ENCODE data around the gene MAP3K4.
"Not testable (repeated sequence)": the region's sequence is repeated elsewhere in the genome, so short reads cannot be mapped to it uniquely, and the experiment has no call there.

Gene MAP3K4

DNA sequence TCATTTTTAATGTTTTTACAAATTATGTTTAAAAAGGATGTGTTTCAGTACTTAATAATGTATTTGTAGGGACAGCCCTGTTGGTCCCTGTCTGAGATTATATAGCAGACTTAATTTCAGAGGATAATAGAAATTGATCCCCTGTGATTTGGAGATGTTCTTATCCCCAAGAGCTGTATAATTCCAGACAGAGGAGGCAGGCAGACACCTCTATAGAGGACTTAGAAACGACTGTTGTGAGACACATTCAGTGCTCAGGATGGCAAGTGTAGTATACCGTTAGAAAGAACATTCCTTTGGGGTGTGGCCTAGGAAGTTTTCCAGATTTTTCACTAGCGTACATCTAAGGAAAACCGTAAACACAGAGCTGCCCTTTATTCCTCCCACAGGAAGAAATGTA lies 117.8 kb downstream of the MAP3K4 start:
- Histone ChIP-seq H3K9ac (ENCODE audit: low read depth, low read length) (no peak overlapping the region), H3K9me3 (ENCODE audit: control insufficient read depth, insufficient read depth, low read length) (no peaks in the 10 kb centered on the region), H3K27ac (ENCODE audit: low read depth, low read length) (no peak overlapping the region), H3K4me3 (ENCODE audit: low read depth, low read length) (no peak overlapping the region), H3K36me3 (ENCODE audit: control insufficient read depth, insufficient read depth, low read length) (peaks cover 94% of the 10 kb centered on the region), H3K27me3 (ENCODE audit: control insufficient read depth, insufficient read depth, low read length) (no peaks in the 10 kb centered on the region), H3K4me1 (ENCODE audit: control insufficient read depth, insufficient read depth, low read length) (no peaks in the 10 kb centered on the region)

DNA sequence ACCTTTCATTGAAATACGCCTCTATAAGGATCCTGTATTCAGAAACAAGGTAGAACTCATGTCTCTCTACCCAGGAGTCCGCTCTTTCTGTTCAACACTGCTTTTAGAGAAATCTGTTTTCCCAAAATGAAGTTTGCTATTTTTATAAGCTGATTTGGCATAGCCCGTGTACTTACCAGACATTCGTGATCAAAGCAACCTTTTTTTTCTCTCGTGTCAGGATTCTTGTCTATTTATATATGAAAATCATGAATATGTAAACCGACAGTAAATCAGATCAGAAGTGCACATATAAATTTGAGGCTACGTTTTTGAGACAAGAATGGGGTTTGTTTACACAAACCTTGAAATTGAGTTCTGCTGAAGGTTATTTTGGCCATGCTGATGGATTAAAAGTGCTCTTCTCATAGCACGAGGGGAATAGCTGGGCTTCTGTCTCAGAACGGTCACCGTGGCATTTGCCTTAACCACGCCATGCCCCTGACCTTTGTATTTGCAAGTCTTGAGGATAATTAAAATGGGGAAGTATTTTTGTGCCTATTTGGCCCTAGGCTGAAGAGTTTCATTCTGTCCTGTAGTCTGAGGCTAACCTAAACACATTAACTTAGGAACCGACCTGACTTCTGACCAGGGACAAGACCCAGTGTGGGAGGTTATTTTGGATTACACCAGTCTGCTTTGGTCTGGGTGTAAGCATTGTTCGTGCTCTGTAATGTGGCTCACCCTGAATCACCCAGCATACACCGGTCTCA lies 118.6 kb downstream of the MAP3K4 start:
- H3K36me3 ChIP-seq (ENCODE audit: control insufficient read depth, insufficient read depth, low read length), result peaks cover 98% of the 10 kb centered on the region
- no peaks in the 10 kb centered on the region for H3K9me3 ChIP-seq (ENCODE audit: control insufficient read depth, insufficient read depth, low read length)
- H3K4me1 ChIP-seq (ENCODE audit: control insufficient read depth, insufficient read depth, low read length), result no peaks in the 10 kb centered on the region
- no peak overlapping the region for H3K27ac ChIP-seq (ENCODE audit: low read depth, low read length)
- H3K27me3 ChIP-seq (ENCODE audit: control insufficient read depth, insufficient read depth, low read length), result no peaks in the 10 kb centered on the region
- no peak overlapping the region for H3K4me3 ChIP-seq (ENCODE audit: low read depth, low read length)
- H3K9ac ChIP-seq (ENCODE audit: low read depth, low read length), result no peak overlapping the region

DNA sequence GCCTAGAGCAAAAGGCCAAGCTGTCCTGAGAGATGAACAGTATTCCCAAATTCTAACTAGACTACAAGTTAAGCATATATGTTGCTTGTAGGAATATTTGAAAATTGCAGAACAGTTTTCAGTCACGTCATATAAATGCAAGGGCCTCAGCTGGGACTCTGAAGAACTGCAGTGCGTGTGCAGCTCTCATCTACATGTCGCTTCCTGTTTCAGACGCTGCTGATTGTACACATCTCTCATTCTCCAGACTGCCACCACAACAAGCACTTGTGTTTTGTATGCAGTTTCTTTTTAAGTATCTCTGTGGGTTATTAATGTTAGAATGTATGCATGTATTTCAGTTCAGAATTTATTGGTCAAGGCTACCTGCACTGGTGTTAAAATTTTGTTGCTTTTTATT lies 119.7 kb downstream of the MAP3K4 start:
- peaks cover 98% of the 10 kb centered on the region for H3K36me3 ChIP-seq (ENCODE audit: control insufficient read depth, insufficient read depth, low read length)
- no peak overlapping the region for H3K9ac ChIP-seq (ENCODE audit: low read depth, low read length)
- no peak overlapping the region for H3K4me3 ChIP-seq (ENCODE audit: low read depth, low read length)
- H3K4me1 ChIP-seq (ENCODE audit: control insufficient read depth, insufficient read depth, low read length), result no peaks in the 10 kb centered on the region
- no peaks in the 10 kb centered on the region for H3K9me3 ChIP-seq (ENCODE audit: control insufficient read depth, insufficient read depth, low read length)
- H3K27ac ChIP-seq (ENCODE audit: low read depth, low read length), result no peak overlapping the region
- H3K27me3 ChIP-seq (ENCODE audit: control insufficient read depth, insufficient read depth, low read length), result no peaks in the 10 kb centered on the region

DNA sequence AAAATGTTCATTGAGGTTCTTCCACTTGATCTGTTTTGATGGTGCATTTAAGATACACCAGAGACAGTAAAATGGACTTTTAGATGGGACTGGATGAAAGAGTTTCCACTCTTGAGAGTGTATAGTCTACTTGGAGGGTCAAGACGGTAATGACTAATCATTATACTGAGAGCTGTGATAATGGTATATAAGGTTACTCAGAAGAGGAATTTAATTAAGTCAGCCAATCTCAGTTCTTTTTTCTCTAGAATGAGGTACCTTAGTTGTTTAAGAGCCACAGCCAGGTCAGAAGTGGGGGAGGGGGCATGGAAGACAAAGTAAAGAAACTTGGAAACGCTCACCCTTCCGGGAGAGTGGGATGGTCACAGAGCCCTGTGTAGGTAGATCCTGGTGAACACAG lies 123.9 kb downstream of the MAP3K4 start:
- Histone ChIP-seq H3K27me3 (ENCODE audit: control insufficient read depth, insufficient read depth, low read length) (no peaks in the 10 kb centered on the region), H3K4me3 (ENCODE audit: low read depth, low read length) (no peak overlapping the region), H3K9me3 (ENCODE audit: control insufficient read depth, insufficient read depth, low read length) (0 out of 2 replicates have a peak, but pooled peaks cover 3% of the 10 kb centered on the region), H3K4me1 (ENCODE audit: control insufficient read depth, insufficient read depth, low read length) (no peaks in the 10 kb centered on the region), H3K27ac (ENCODE audit: low read depth, low read length) (no peak overlapping the region), H3K36me3 (ENCODE audit: control insufficient read depth, insufficient read depth, low read length) (peaks cover 91% of the 10 kb centered on the region), H3K9ac (ENCODE audit: low read depth, low read length) (no peak overlapping the region)

DNA sequence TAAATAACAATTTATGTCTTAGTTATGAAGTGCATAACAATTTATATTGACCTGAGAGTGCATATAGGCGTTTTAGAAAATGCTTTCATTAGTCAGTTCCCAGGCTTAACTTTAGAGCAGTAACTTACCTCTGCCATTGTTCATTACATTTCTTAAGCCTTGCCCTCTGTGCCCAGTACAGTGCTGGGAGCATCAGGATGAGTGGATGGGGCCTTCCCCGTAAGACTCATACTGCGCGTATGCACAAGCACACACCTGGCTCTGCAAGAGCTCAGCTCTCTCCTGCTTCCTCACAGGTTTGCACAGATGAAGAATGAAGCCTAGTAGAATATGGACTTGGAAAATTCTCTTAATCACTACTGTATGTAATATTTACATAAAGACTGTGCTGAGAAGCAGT lies 125.0 kb downstream of the MAP3K4 start:
- no peak overlapping the region for H3K4me3 ChIP-seq (ENCODE audit: low read depth, low read length)
- H3K9ac ChIP-seq (ENCODE audit: low read depth, low read length), result no peak overlapping the region
- H3K4me1 ChIP-seq (ENCODE audit: control insufficient read depth, insufficient read depth, low read length), result no peaks in the 10 kb centered on the region
- no peaks in the 10 kb centered on the region for H3K27me3 ChIP-seq (ENCODE audit: control insufficient read depth, insufficient read depth, low read length)
- no peak overlapping the region for H3K27ac ChIP-seq (ENCODE audit: low read depth, low read length)
- 0 out of 2 replicates have a peak, but pooled peaks cover 3% of the 10 kb centered on the region for H3K9me3 ChIP-seq (ENCODE audit: control insufficient read depth, insufficient read depth, low read length)
- H3K36me3 ChIP-seq (ENCODE audit: control insufficient read depth, insufficient read depth, low read length), result peaks cover 81% of the 10 kb centered on the region

DNA sequence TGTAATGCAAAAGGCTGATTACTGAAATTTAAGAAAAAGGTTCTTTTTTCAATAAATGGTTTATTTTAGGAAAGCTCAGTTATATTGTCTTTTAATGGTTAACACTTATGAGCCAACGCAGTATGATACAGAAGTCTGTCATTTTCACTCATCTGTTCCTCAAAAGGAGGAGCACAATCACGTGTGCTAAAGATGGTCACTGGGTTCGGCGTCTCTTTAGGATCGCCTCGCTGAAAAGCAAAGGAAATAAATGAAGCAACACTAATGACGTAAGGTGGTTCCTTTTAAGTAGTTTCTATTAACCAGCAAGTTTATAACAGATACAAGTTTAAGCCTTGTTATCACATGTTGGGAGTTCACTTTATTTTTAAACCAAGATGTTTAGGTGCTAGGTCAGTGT lies 125.7 kb downstream of the MAP3K4 start:
- H3K9ac ChIP-seq (ENCODE audit: low read depth, low read length), result no peak overlapping the region
- no peak overlapping the region for H3K27ac ChIP-seq (ENCODE audit: low read depth, low read length)
- no peaks in the 10 kb centered on the region for H3K4me1 ChIP-seq (ENCODE audit: control insufficient read depth, insufficient read depth, low read length)
- peaks cover 73% of the 10 kb centered on the region for H3K36me3 ChIP-seq (ENCODE audit: control insufficient read depth, insufficient read depth, low read length)
- H3K4me3 ChIP-seq (ENCODE audit: low read depth, low read length), result no peak overlapping the region
- H3K9me3 ChIP-seq (ENCODE audit: control insufficient read depth, insufficient read depth, low read length), result peaks cover 3% of the 10 kb centered on the region; the same call in 1 of the 2 replicates
- no peaks in the 10 kb centered on the region for H3K27me3 ChIP-seq (ENCODE audit: control insufficient read depth, insufficient read depth, low read length)

DNA sequence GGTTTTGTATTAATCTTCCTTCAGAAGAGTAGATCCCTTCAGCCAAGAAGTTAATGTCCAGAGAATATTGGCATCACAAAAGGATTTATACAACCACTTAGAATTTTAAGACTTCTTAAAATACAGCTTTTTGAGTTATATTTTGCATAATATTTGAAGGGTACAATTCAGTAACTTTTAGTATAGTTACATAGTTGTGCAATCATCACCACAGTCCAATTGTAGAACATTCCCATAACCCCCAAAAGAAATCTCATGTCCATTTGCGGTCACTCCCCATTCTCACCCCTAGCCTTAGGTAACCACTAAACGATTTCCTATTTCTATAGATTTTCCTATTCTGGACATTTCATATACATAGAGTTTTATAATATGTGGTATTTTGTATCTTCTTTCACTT lies 126.4 kb downstream of the MAP3K4 start:
- Histone ChIP-seq H3K4me1 (ENCODE audit: control insufficient read depth, insufficient read depth, low read length) (no peaks in the 10 kb centered on the region), H3K27me3 (ENCODE audit: control insufficient read depth, insufficient read depth, low read length) (no peaks in the 10 kb centered on the region), H3K4me3 (ENCODE audit: low read depth, low read length) (no peak overlapping the region), H3K27ac (ENCODE audit: low read depth, low read length) (no peak overlapping the region), H3K36me3 (ENCODE audit: control insufficient read depth, insufficient read depth, low read length) (peaks cover 67% of the 10 kb centered on the region), H3K9ac (ENCODE audit: low read depth, low read length) (no peak overlapping the region), H3K9me3 (ENCODE audit: control insufficient read depth, insufficient read depth, low read length) (peaks cover 4% of the 10 kb centered on the region)

DNA sequence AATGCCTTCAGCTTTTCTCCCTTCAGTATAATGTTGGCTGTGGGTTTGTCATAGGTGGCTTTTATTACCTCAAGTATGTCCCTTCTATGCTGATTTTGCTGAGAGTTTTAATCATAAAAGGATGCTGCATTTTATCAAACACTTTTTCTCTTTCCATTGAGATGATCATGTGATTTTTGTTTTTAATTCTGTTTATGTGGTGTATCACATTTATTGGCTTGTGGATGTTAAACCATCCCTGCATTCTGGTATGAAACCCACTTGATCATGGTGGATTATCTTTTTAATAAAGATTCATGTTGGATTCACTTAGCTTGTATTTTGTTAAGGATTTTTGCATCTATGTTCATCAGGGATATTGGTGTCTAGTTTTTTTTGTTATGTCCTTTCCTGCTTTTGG lies 131.8 kb downstream of the MAP3K4 start:
- not testable (repeated sequence) for H3K27ac ChIP-seq (ENCODE audit: low read depth, low read length); H3K9ac ChIP-seq (ENCODE audit: low read depth, low read length); H3K4me3 ChIP-seq (ENCODE audit: low read depth, low read length); H3K27me3 ChIP-seq (ENCODE audit: control insufficient read depth, insufficient read depth, low read length); H3K4me1 ChIP-seq (ENCODE audit: control insufficient read depth, insufficient read depth, low read length)
- peaks cover 29% of the 10 kb centered on the region for H3K36me3 ChIP-seq (ENCODE audit: control insufficient read depth, insufficient read depth, low read length)
- peaks cover 21% of the 10 kb centered on the region for H3K9me3 ChIP-seq (ENCODE audit: control insufficient read depth, insufficient read depth, low read length)

DNA sequence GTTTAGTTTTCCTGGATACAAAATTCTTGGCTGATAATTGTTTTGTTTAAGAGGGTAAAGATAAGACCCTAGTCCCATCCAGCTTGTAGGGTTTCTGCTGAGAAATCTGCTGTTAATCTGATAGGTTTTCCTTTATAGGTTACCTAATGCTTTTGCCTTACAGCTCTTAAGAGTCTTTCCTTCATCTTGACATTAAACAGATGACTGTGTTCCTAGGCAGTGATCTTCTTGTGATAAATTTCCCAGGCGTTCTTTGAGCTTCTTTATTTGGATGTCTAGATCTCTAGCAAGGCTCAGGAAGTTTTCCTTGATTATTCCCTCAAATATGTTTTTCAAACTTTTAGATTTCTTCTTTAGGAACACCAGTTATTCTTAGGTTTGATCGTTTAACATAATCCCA lies 134.0 kb downstream of the MAP3K4 start:
- H3K9me3 ChIP-seq (ENCODE audit: control insufficient read depth, insufficient read depth, low read length), result peaks cover 19% of the 10 kb centered on the region
- H3K9ac ChIP-seq (ENCODE audit: low read depth, low read length), result no peak overlapping the region
- no peak overlapping the region for H3K4me3 ChIP-seq (ENCODE audit: low read depth, low read length)
- no peaks in the 10 kb centered on the region for H3K4me1 ChIP-seq (ENCODE audit: control insufficient read depth, insufficient read depth, low read length)
- no peaks in the 10 kb centered on the region for H3K27me3 ChIP-seq (ENCODE audit: control insufficient read depth, insufficient read depth, low read length)
- no peak overlapping the region for H3K27ac ChIP-seq (ENCODE audit: low read depth, low read length)
- peaks cover 26% of the 10 kb centered on the region; the same call in 1 of the 2 replicates for H3K36me3 ChIP-seq (ENCODE audit: control insufficient read depth, insufficient read depth, low read length)

DNA sequence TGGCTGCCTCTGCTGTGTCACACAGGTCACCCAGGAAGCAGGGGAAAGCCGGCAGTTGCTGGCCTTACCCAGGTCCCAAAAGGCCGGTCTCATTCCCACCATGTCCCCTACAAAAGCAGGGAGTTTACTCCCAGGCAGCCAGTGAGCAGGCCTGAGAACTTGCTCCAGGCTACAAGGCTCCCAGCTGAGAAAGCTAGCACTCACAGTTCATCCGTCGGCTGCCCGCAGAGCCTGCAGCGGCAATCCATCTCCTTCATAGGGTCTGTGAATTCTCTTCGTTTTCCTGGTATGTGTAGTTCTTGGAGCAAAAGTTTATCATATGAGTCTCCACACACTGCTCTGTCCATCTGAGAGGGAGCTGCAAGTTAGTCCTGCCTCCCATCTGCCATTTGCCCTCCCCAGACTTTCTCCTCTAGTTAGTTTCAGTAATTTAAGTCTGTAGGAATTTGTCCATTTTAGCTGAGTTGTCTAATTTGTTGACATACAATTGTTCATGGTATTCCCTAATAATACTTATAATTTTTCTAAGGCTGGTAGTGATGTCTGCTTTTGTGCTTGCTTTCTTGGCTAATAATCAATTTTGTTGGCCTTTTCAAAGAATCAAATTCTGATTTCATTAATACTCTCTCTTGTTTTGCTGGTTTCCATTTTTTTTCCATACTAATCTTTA lies 135.6 kb downstream of the MAP3K4 start:
- Histone ChIP-seq H3K36me3 (ENCODE audit: control insufficient read depth, insufficient read depth, low read length) (peaks cover 26% of the 10 kb centered on the region), H3K27ac (ENCODE audit: low read depth, low read length) (no peak overlapping the region), H3K27me3 (ENCODE audit: control insufficient read depth, insufficient read depth, low read length) (no peaks in the 10 kb centered on the region), H3K4me3 (ENCODE audit: low read depth, low read length) (no peak overlapping the region), H3K9me3 (ENCODE audit: control insufficient read depth, insufficient read depth, low read length) (peaks cover 19% of the 10 kb centered on the region), H3K4me1 (ENCODE audit: control insufficient read depth, insufficient read depth, low read length) (no peaks in the 10 kb centered on the region), H3K9ac (ENCODE audit: low read depth, low read length) (no peak overlapping the region)

DNA sequence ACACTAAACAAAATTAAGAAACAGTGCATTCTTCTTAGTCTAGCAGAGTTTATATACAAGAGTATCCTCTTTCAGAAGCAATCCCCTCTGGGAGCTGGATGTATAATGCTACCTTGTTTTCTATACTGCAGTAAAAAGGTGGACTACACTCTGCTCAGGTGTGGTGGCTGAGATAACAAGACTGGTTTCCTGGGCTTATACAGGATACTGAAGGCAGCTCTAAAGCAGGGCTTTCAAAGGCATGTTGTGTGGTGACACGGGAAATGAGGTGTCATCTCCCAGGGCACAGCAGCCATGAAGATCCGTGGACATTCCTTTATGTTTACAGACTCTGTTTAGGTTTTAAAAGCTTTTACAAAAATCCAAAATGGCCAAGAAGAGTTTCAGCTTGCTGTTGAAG lies 136.7 kb downstream of the MAP3K4 start:
- H3K4me3 ChIP-seq (ENCODE audit: low read depth, low read length), result no peak overlapping the region
- peaks cover 15% of the 10 kb centered on the region for H3K9me3 ChIP-seq (ENCODE audit: control insufficient read depth, insufficient read depth, low read length)
- no peaks in the 10 kb centered on the region for H3K4me1 ChIP-seq (ENCODE audit: control insufficient read depth, insufficient read depth, low read length)
- H3K9ac ChIP-seq (ENCODE audit: low read depth, low read length), result no peak overlapping the region
- H3K27me3 ChIP-seq (ENCODE audit: control insufficient read depth, insufficient read depth, low read length), result no peaks in the 10 kb centered on the region
- H3K36me3 ChIP-seq (ENCODE audit: control insufficient read depth, insufficient read depth, low read length), result peaks cover 28% of the 10 kb centered on the region
- no peak overlapping the region for H3K27ac ChIP-seq (ENCODE audit: low read depth, low read length)
